HL-60 (cell line): ENCODE measurements around the gene NFE2L1.

ENCODE experiments used
- DNase-seq, 2 experiments: peaks; one replicate each; pipeline ENCODE4 v3.0.0-alpha.2; 2010 to 2020; ENCODE audit warnings: low read depth in 1 of 2, low spot score in 1 of 2
- H3K27ac ChIP-seq: fragments of 250-450 bp; sonication (Bioruptor Pico); replicated peaks from 2 replicates; pipeline ENCODE4 v1.5.1; 2020; ENCODE audit warnings: mild to moderate bottlenecking, moderate library complexity
- H3K27me3 ChIP-seq: fragments of 250-450 bp; sonication (Bioruptor Pico); 2 replicates; pipeline ENCODE4 v1.5.1; 2021; ENCODE audit warnings: mild to moderate bottlenecking, moderate library complexity; ENCODE audit not compliant: insufficient read depth, poor library complexity, severe bottlenecking
- H3K4me3 ChIP-seq: replicated peaks from 2 replicates; pipeline ENCODE4 v1.5.1; 2011; ENCODE audit warnings: mild to moderate bottlenecking, control low read depth, low read length; ENCODE audit not compliant: insufficient read depth
- CTCF ChIP-seq: IDR thresholded peaks from one replicate; pipeline ENCODE4 v1.5.1; 2011; ENCODE audit warnings: low read length, control low read depth, inconsistent platforms; ENCODE audit not compliant: insufficient read depth
- GABPA ChIP-seq: IDR thresholded peaks from 2 replicates; pipeline ENCODE4 v1.6.1; 2012; ENCODE audit warnings: low read depth
- POLR2AphosphoS5 ChIP-seq: IDR thresholded peaks from 2 replicates; pipeline ENCODE4 v1.6.1; 2012; ENCODE audit warnings: low read depth
- SPI1 ChIP-seq: IDR thresholded peaks from 2 replicates; pipeline ENCODE4 v1.6.1; 2012; ENCODE audit warnings: low read depth, mild to moderate bottlenecking, borderline replicate concordance
- TF ChIP-seq, protein P1 (sequence below): IDR thresholded peaks from 2 replicates; pipeline ENCODE4 v1.6.1; 2012; ENCODE audit warnings: low read depth; ENCODE audit not compliant: insufficient replicate concordance

Gene NFE2L1

DNA sequence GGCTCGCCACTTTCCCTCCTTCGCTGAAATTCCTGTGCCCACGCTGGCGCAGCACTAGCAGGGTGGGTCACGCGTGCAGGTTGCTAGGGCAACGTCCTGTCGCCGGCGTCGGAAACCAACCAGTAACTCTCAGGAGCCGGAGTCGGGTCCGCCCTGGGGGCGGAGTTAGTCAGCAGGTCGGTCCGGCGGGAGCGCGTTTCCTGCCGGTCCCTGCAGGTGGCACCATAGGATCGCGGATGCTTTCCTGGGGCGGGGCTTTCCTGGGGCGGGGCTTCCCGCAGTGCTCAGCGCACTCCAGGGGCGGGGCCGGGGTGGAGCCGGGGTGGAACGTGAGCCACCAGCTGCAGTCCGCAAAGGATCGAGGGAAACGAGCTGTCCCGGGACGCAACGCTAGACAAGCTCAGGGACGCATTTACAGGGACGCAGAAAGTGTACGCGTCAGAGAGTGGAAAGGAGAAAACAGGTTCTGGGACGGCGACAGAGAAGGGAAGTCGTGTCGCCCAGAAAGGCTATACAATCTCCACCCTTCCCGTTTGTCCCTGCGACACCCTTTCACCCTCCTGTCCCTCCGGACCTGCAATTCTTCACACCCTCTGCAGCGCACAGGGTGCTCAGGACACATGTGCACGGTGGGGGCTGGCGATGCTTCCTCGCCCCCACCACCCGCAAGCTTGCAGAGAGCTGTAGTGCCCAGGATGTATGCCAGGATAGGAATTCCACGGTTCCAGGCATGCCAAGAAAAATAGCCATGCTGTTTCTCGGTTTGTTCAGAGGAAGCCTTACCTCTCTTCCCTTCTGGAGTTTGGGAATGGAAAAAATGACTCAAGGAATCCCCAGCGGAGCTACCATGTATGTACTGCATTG is 22.9 kb upstream of the NFE2L1 start:
- no peaks in the 10 kb centered on the region for H3K27me3 ChIP-seq
- H3K4me3 ChIP-seq: peak overlapping the region; percentile 52
- peak overlapping the region; percentile 58 for H3K27ac ChIP-seq
- TF ChIP-seq CTCF (peak; percentile 81), SPI1 (peak; percentile 6; the same call in 1 of the 2 replicates)
- TF ChIP-seq, protein P1, sequence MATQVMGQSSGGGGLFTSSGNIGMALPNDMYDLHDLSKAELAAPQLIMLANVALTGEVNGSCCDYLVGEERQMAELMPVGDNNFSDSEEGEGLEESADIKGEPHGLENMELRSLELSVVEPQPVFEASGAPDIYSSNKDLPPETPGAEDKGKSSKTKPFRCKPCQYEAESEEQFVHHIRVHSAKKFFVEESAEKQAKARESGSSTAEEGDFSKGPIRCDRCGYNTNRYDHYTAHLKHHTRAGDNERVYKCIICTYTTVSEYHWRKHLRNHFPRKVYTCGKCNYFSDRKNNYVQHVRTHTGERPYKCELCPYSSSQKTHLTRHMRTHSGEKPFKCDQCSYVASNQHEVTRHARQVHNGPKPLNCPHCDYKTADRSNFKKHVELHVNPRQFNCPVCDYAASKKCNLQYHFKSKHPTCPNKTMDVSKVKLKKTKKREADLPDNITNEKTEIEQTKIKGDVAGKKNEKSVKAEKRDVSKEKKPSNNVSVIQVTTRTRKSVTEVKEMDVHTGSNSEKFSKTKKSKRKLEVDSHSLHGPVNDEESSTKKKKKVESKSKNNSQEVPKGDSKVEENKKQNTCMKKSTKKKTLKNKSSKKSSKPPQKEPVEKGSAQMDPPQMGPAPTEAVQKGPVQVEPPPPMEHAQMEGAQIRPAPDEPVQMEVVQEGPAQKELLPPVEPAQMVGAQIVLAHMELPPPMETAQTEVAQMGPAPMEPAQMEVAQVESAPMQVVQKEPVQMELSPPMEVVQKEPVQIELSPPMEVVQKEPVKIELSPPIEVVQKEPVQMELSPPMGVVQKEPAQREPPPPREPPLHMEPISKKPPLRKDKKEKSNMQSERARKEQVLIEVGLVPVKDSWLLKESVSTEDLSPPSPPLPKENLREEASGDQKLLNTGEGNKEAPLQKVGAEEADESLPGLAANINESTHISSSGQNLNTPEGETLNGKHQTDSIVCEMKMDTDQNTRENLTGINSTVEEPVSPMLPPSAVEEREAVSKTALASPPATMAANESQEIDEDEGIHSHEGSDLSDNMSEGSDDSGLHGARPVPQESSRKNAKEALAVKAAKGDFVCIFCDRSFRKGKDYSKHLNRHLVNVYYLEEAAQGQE: no peak
- peak; percentile 93 to 97 for DNase-seq

DNA sequence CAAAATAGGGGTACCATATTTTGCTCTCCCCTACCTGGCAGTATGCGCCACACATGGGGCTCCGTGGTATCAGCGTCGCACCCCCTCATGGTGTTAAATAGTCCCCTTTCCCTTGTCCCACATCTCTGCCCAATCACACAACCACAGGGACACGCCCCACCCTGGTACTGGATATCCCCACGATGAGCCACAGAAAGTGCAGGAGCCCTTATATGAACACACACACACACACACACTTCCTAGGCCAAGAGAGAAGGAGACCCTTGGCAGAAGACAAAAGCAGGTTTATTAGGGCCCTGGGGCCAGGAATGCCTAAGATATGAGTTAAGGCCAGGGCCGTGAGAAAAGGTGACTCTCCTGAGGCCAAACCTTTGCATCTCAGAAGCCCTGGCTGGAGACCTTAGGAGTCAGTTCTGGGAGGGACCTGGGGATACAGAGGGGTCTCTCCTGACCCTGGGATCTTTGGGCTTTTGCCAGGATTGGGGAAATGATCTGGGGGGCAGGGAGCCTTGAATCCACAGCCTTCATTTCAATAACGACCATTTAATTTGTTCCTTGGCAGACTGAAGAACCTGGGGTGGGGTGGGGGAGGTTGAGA is 22.2 kb upstream of the NFE2L1 start:
- no peak overlapping the region for H3K27ac ChIP-seq
- no peak for TF ChIP-seq CTCF
- TF ChIP-seq SPI1: no peak
- TF ChIP-seq GABPA: no peak
- TF ChIP-seq POLR2AphosphoS5: no peak
- TF ChIP-seq, protein P1: no peak
- H3K27me3 ChIP-seq: no peaks in the 10 kb centered on the region
- no peak for DNase-seq
- H3K4me3 ChIP-seq: peak overlapping the region; percentile 52; the same call in 1 of the 2 replicates

- Histone ChIP-seq H3K27ac (no peak overlapping the region), H3K27me3 (no peaks in the 10 kb centered on the region), H3K4me3 (no peak overlapping the region)
- TF ChIP-seq SPI1 (no peak), CTCF (peak; percentile 92)
- peak; percentile 75 to 79 for DNase-seq
These were observed 21.4 kb upstream of the NFE2L1 start for GRCh38 chr17:48026502-48027321.
